Fibroblast of skin of right quadriceps (primary cell): ENCODE results near the gene MAP7D2.

Source experiments
- DNase-seq: peaks from one replicate; pipeline ENCODE4 v3.0.0-alpha.2; 2013

The MAP7D2 gene

DNA sequence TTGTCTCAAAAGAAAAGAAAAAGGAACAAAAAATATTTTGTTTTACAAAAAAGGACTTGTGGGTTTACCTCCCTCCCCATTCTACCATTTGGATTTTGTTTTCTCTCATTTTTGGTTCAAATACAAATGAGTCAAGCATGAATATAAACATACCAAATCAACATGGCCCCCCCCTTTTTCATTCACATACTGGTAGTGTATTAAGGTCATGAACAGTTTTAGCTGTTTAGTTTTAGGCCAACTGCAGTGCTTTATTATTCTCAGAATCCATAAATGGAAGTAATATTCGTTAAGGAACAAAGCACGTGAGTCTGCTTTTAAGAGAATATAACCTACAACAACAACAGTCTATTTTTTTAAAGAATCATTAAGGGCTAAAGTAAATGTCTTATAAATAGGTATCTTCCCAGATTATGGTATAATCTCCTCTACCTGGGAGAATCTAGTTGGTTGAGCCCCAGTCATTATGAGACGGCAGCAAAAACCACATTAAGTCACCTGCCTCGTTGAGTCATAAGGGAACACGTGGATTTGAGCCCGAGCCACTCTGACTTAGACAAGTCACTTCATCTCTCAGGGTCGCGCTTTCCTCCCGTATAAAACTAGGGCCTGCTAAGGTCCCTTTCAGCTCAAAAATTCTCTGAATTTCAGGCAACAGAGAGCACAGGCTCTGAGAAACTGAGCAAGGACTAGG lies 152.5 kb downstream of the MAP7D2 start:
- DNase-seq, result no peak

DNA sequence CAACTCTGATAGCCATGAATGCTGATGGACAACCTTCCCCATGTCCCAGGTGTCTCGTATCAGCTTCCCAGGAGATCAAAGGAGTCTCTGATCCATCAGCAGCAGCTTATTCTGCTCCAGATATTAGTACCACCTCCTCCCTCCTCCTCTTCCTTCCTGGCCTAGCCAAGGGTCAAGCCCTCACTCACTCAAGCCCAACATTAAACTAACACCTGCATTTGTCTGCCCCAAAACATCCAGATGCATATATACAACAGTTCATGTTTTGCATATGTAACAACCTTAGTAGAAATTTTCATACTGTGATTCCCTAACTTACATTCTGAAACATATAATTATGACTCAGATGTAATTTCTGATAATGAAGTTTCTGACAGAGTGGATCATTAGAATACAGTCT lies 155.8 kb downstream of the MAP7D2 start:
- no peak for DNase-seq

DNA sequence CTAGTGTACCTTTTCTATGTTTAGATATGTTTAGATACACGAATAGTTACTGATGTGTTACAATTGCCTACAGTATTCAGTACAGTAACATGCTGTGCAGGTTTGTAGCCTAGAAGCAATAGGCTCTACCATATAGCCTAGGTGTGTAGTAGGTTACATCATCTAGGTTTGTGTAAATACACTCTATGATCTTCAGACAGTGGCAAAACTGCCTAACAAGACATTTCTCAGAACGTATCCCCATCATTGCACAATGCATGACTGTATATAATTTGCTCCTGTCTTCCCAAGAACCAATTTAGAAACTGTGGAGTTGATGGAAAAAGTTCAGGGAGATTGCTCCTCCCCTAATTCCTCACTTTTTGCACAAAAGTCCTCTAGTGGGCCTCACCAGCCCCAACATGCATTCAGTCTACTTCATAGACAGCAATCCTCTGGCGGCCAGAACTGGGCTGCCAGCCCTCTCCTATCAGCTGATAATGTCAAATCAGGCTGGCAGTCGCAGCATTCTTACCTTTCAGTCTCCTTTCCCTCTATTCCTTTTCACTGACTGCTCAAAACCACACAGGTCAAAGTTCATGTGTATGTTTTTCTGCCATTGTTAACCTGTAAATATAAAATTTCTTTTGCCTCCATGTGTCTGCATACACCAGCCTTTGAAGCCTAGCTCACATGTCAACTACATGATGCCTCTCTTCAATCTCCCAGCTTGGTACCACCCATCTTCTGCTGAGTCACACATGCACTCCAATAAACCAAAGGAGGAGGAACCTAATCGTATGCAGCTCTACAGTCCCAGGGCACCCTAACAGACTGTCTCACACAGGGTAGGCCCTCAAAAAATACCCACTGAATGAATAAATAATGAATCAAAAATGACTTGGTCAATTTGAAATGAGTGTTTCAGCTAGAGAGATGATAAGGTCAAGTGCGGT lies 157.9 kb downstream of the MAP7D2 start:
- DNase-seq, result no peak

DNA sequence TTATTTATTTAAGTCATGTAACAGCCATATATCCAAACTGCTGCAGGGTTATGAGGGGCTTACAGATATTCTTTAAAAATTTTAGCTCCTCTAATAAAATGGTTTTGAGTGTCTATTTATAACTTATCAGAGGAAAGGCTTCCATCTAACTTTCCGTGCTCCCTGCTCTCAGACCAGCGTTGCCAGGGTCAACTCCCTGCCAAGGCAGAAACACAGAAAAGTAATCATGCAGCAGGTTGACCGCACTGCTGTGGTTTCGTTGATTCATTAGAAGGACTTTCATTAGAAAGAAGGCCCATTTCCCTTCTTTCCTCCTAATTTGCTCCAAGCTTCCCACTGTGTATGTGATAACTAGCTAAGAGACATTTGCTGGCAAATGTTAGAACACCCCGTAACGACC lies 159.8 kb downstream of the MAP7D2 start:
- peak; percentile 3 for DNase-seq
